ENCODE data around the gene SPAG16. TPM values are rescaled to one million over a fixed set of nuclear protein-coding genes. Genes with fewer than 3 reads are reported as not detected.

Gene SPAG16
- total and polyA plus RNA-seq, 2 donors (not counting 1 experiment from before 2014, with no cell fraction given) = 24.1 to 36.8 TPM

- Histone ChIP-seq H3K9me3 (ENCODE audit: control insufficient read depth, insufficient read depth, low read depth, low read length) (no peaks in the 10 kb centered on the region), H3K4me1 (ENCODE audit: control insufficient read depth, extremely low read depth, insufficient read depth, low read length) (no peaks in the 10 kb centered on the region), H3K36me3 (ENCODE audit: control insufficient read depth, insufficient read depth, low read length) (no peaks in the 10 kb centered on the region), H3K79me2 (ENCODE audit: control insufficient read depth, insufficient read depth, low read length) (no peaks in the 10 kb centered on the region), H2AFZ (ENCODE audit: low read length) (no peak overlapping the region), H4K20me1 (ENCODE audit: control insufficient read depth, extremely low read depth, insufficient read depth, low read length) (no peaks in the 10 kb centered on the region), H3K27ac (ENCODE audit: insufficient read depth, low read length) (no peak overlapping the region), H3K9ac (ENCODE audit: insufficient read depth, low read length) (no peak overlapping the region), H3K27me3 (ENCODE audit: control insufficient read depth, insufficient read depth, low read length) (no peaks in the 10 kb centered on the region), H3K4me2 (ENCODE audit: extremely low read depth, insufficient read depth, low read length) (no peak overlapping the region), H3K4me3 (replicated peaks in 1 of 4; ENCODE audit: control extremely low read depth in 1 of 4, insufficient read depth in 1 of 4, low read depth in 3 of 4, low read length in 4 of 4) (no peak overlapping the region)
- no peak for DNase-seq (ENCODE audit: low read depth in 2 of 2)
- TF ChIP-seq CTCF (conservative IDR thresholded peaks at IDR 0.05 in 1 of 2, IDR thresholded peaks at IDR 0.05 in 1 of 2; ENCODE audit: low read depth in 1 of 2, low read length in 2 of 2) (no peak), EZH2 (IDR thresholded peaks at IDR 0.05; ENCODE audit: low read length, missing control alignments) (no peak)
These were observed 36.3 kb downstream of the SPAG16 start for GRCh38 chr2:213320604-213321003.

GRCh38 chr2:213336253-213336770 is 52.0 kb downstream of the SPAG16 start:
- TF ChIP-seq CTCF (conservative IDR thresholded peaks at IDR 0.05 in 1 of 2, IDR thresholded peaks at IDR 0.05 in 1 of 2; ENCODE audit: low read depth in 1 of 2, low read length in 2 of 2) (no peak), EZH2 (IDR thresholded peaks at IDR 0.05; ENCODE audit: low read length, missing control alignments) (no peak)
- no peaks in the 10 kb centered on the region for H3K9me3 ChIP-seq (ENCODE audit: control insufficient read depth, insufficient read depth, low read depth, low read length)
- no peaks in the 10 kb centered on the region for H4K20me1 ChIP-seq (ENCODE audit: control insufficient read depth, extremely low read depth, insufficient read depth, low read length)
- no peak overlapping the region for H3K4me2 ChIP-seq (ENCODE audit: extremely low read depth, insufficient read depth, low read length)
- H3K9ac ChIP-seq (ENCODE audit: insufficient read depth, low read length) = no peak overlapping the region
- no peaks in the 10 kb centered on the region for H3K79me2 ChIP-seq (ENCODE audit: control insufficient read depth, insufficient read depth, low read length)
- no peak overlapping the region for H3K4me3 ChIP-seq (replicated peaks in 1 of 4; ENCODE audit: control extremely low read depth in 1 of 4, insufficient read depth in 1 of 4, low read depth in 3 of 4, low read length in 4 of 4)
- DNase-seq (ENCODE audit: low read depth in 2 of 2) = no peak
- no peaks in the 10 kb centered on the region for H3K27me3 ChIP-seq (ENCODE audit: control insufficient read depth, insufficient read depth, low read length)
- no peak overlapping the region for H2AFZ ChIP-seq (ENCODE audit: low read length)
- H3K27ac ChIP-seq (ENCODE audit: insufficient read depth, low read length) = no peak overlapping the region
- H3K36me3 ChIP-seq (ENCODE audit: control insufficient read depth, insufficient read depth, low read length) = no peaks in the 10 kb centered on the region
- no peaks in the 10 kb centered on the region for H3K4me1 ChIP-seq (ENCODE audit: control insufficient read depth, extremely low read depth, insufficient read depth, low read length)

- no peak for DNase-seq (ENCODE audit: low read depth in 2 of 2)
- H3K4me2 ChIP-seq (ENCODE audit: extremely low read depth, insufficient read depth, low read length) = no peak overlapping the region
These were observed 69.2 kb downstream of the SPAG16 start for GRCh38 chr2:213353419-213353818.

More at GRCh38 chr2:213353419-213353818, 69.2 kb downstream of the SPAG16 start:
- Histone ChIP-seq H3K79me2 (ENCODE audit: control insufficient read depth, insufficient read depth, low read length) (no peaks in the 10 kb centered on the region), H3K9ac (ENCODE audit: insufficient read depth, low read length) (no peak overlapping the region), H4K20me1 (ENCODE audit: control insufficient read depth, extremely low read depth, insufficient read depth, low read length) (no peaks in the 10 kb centered on the region), H3K9me3 (ENCODE audit: control insufficient read depth, insufficient read depth, low read depth, low read length) (no peaks in the 10 kb centered on the region), H3K27ac (ENCODE audit: insufficient read depth, low read length) (no peak overlapping the region), H3K4me3 (replicated peaks in 1 of 4; ENCODE audit: control extremely low read depth in 1 of 4, insufficient read depth in 1 of 4, low read depth in 3 of 4, low read length in 4 of 4) (no peak overlapping the region), H3K36me3 (ENCODE audit: control insufficient read depth, insufficient read depth, low read length) (no peaks in the 10 kb centered on the region), H2AFZ (ENCODE audit: low read length) (no peak overlapping the region), H3K4me1 (ENCODE audit: control insufficient read depth, extremely low read depth, insufficient read depth, low read length) (no peaks in the 10 kb centered on the region), H3K27me3 (ENCODE audit: control insufficient read depth, insufficient read depth, low read length) (no peaks in the 10 kb centered on the region)
- TF ChIP-seq CTCF (conservative IDR thresholded peaks at IDR 0.05 in 1 of 2, IDR thresholded peaks at IDR 0.05 in 1 of 2; ENCODE audit: low read depth in 1 of 2, low read length in 2 of 2) = no peak
- no peak for TF ChIP-seq EZH2 (IDR thresholded peaks at IDR 0.05; ENCODE audit: low read length, missing control alignments)

Measured in fibroblast of lung (primary cell).